HEK293T (cell line): Measurements from ENCODE around the gene HOXB3.

Experiments used
- CTCF ChIA-PET: fragments of 350-600 bp; formaldehyde crosslinking; extraction: SDS; loops from one replicate; lab custom pipeline; 2021; ENCODE audit warnings: antibody characterized with exemption, inconsistent platforms; lab: Yijun Ruan, JAX
- POLR2A ChIA-PET: fragments of 350-600 bp; formaldehyde crosslinking; extraction: SDS; loops from one replicate; lab custom pipeline; 2020; ENCODE audit warnings: antibody characterized with exemption, inconsistent platforms; lab: Yijun Ruan, JAX
- DNase-seq: peaks from one replicate; pipeline ENCODE4 v3.0.0; 2012; ENCODE audit warnings: mixed read lengths; ENCODE audit errors: extremely low spot score
- ARNT ChIP-seq: fragments of 450-650 bp; IDR thresholded peaks from 2 replicates; pipeline ENCODE4 v1.6.1; 2017; ENCODE audit warnings: mild to moderate bottlenecking
- BHLHE40 ChIP-seq: fragments of 450-650 bp; IDR thresholded peaks from 2 replicates; pipeline ENCODE4 v1.6.1; 2016; ENCODE audit warnings: mild to moderate bottlenecking, moderate library complexity, borderline replicate concordance
- CTBP1 ChIP-seq: fragments of 450-650 bp; IDR thresholded peaks from 2 replicates; pipeline ENCODE4 v1.6.1; 2016; ENCODE audit warnings: borderline replicate concordance
- ELF4 ChIP-seq: fragments of 450-650 bp; IDR thresholded peaks from 2 replicates; pipeline ENCODE4 v1.6.1; 2017; ENCODE audit warnings: antibody characterized with exemption
- FOXA1 ChIP-seq: fragments of 450-650 bp; IDR thresholded peaks from 2 replicates; pipeline ENCODE4 v1.6.1; 2016; ENCODE audit warnings: mild to moderate bottlenecking
- FOXK2 ChIP-seq: fragments of 450-650 bp; IDR thresholded peaks from 2 replicates; pipeline ENCODE4 v1.6.1; 2016; ENCODE audit warnings: mild to moderate bottlenecking
- FOXM1 ChIP-seq: fragments of 450-650 bp; IDR thresholded peaks from 2 replicates; pipeline ENCODE4 v1.6.1; 2017; ENCODE audit warnings: mild to moderate bottlenecking, borderline replicate concordance
- HDGF ChIP-seq: fragments of 450-650 bp; IDR thresholded peaks from 2 replicates; pipeline ENCODE4 v1.6.1; 2017; ENCODE audit warnings: antibody characterized with exemption, borderline replicate concordance
- L3MBTL2 ChIP-seq: fragments of 450-650 bp; conservative IDR thresholded peaks from 2 replicates; pipeline ENCODE4 v1.6.1; 2016; ENCODE audit warnings: mild to moderate bottlenecking
- LEF1 ChIP-seq: fragments of 450-650 bp; IDR thresholded peaks from 2 replicates; pipeline ENCODE4 v1.6.1; 2017; ENCODE audit warnings: mild to moderate bottlenecking, borderline replicate concordance
- NFRKB ChIP-seq: fragments of 450-650 bp; IDR thresholded peaks from 2 replicates; pipeline ENCODE4 v1.6.1; 2016; ENCODE audit warnings: mild to moderate bottlenecking, moderate library complexity
- PKNOX1 ChIP-seq: fragments of 450-650 bp; IDR thresholded peaks from 2 replicates; pipeline ENCODE4 v1.6.1; 2016
- SP1 ChIP-seq: fragments of 450-650 bp; IDR thresholded peaks from 2 replicates; pipeline ENCODE4 v1.6.1; 2017
- SUZ12 ChIP-seq: fragments of 450-650 bp; IDR thresholded peaks from 2 replicates; pipeline ENCODE4 v1.6.1; 2016; ENCODE audit warnings: mild to moderate bottlenecking
- TARDBP ChIP-seq: fragments of 450-650 bp; IDR thresholded peaks from 2 replicates; pipeline ENCODE4 v1.6.1; 2016
- ZNF384 ChIP-seq: fragments of 450-650 bp; IDR thresholded peaks from 2 replicates; pipeline ENCODE4 v1.6.1; 2016

HOXB3 gene

GRCh38 chr17:48567209-48567608 lies 22.8 kb downstream of the HOXB3 start:
- POLR2A ChIA-PET, result interaction anchor here (1.2 to 3.0 kb wide), 5 partner anchors 9 to 21 kb away, joined by 4 to 12 read pairs (median 5); no protein-coding TSS in a partner anchor
- no peak for TF ChIP-seq SP1
- TF ChIP-seq PKNOX1, result peak; percentile 26; the same call in 1 of the 2 replicates
- CTCF ChIA-PET, result interaction anchor here (1.2 to 1.8 kb wide), 2 partner anchors 20 to 66 kb away, joined by 3 to 8 read pairs; no protein-coding TSS in a partner anchor
- no peak for DNase-seq

- POLR2A ChIA-PET, result interaction anchor here (1.2 to 3.0 kb wide), 5 partner anchors 9 to 22 kb away, joined by 4 to 12 read pairs (median 5); no protein-coding TSS in a partner anchor
- CTCF ChIA-PET, result interaction anchor here (1.8 kb wide), 1 partner anchor 66 kb away, joined by 8 read pairs; no protein-coding TSS in a partner anchor
- no peak for DNase-seq
- TF ChIP-seq HDGF (no peak), FOXM1 (no peak), NFRKB (no peak), L3MBTL2 (no peak), TARDBP (no peak), ARNT (no peak), SUZ12 (no peak), BHLHE40 (no peak)
These were observed 23.3 kb downstream of the HOXB3 start for GRCh38 chr17:48566717-48567116.

GRCh38 chr17:48565925-48566710 lies 23.9 kb downstream of the HOXB3 start:
- no peak for TF ChIP-seq NFRKB
- TF ChIP-seq FOXM1, result no peak
- TF ChIP-seq SUZ12, result no peak
- TF ChIP-seq ZNF384, result no peak
- TF ChIP-seq SP1, result no peak
- no peak for TF ChIP-seq ARNT
- TF ChIP-seq ELF4, result no peak
- no peak for DNase-seq
- POLR2A ChIA-PET, result interaction anchor here (1.2 to 3.0 kb wide), 5 partner anchors 9 to 22 kb away, joined by 4 to 12 read pairs (median 5); no protein-coding TSS in a partner anchor
- CTCF ChIA-PET, result interaction anchor here (1.8 kb wide), 1 partner anchor 65 kb away, joined by 8 read pairs; no protein-coding TSS in a partner anchor

GRCh38 chr17:48565022-48565554 lies 25.0 kb downstream of the HOXB3 start:
- no peak for TF ChIP-seq TARDBP
- no peak for TF ChIP-seq NFRKB
- CTCF ChIA-PET, result no interaction called here
- POLR2A ChIA-PET, result no interaction called here
- no peak for DNase-seq

- ChIA-PET CTCF (no interaction called here), POLR2A (no interaction called here)
- no peak for DNase-seq
- TF ChIP-seq ARNT, result no peak
- no peak for TF ChIP-seq TARDBP
- no peak for TF ChIP-seq CTBP1
- TF ChIP-seq L3MBTL2, result no peak
- TF ChIP-seq NFRKB, result no peak
- no peak for TF ChIP-seq PKNOX1
- TF ChIP-seq FOXA1, result no peak
- TF ChIP-seq ELF4, result no peak
- no peak for TF ChIP-seq SUZ12
- no peak for TF ChIP-seq SP1
- TF ChIP-seq BHLHE40, result no peak
- no peak for TF ChIP-seq FOXK2
- no peak for TF ChIP-seq FOXM1
- no peak for TF ChIP-seq LEF1
- no peak for TF ChIP-seq HDGF
- TF ChIP-seq ZNF384, result no peak
These were observed 25.6 kb downstream of the HOXB3 start for GRCh38 chr17:48564188-48565021.

- DNase-seq, result no peak
- TF ChIP-seq BHLHE40 (no peak), L3MBTL2 (no peak), SP1 (no peak), CTBP1 (no peak), ARNT (no peak), PKNOX1 (no peak), FOXK2 (no peak), NFRKB (no peak), HDGF (no peak), SUZ12 (no peak), FOXM1 (no peak), ZNF384 (no peak), FOXA1 (no peak), LEF1 (no peak), ELF4 (no peak), TARDBP (no peak)
- ChIA-PET POLR2A (interaction anchor here (0.9 to 2.3 kb wide), 2 partner anchors 16 to 24 kb away, joined by 4 to 9 read pairs; no protein-coding TSS in a partner anchor), CTCF (interaction anchor here (0.6 to 0.7 kb wide), 2 partner anchors 62 to 95 kb away, joined by 3 read pairs; no protein-coding TSS in a partner anchor)
These were observed 26.2 kb downstream of the HOXB3 start for GRCh38 chr17:48563867-48564187.
